OCI-LY7 (cell line): Measurements from ENCODE around the gene HDGFL2. TPM values are rescaled to one million over a fixed set of nuclear protein-coding genes. Genes with fewer than 3 reads are reported as not detected.

Experiments
- BruUV-seq: library from RNA; stranded (reverse); fragments of 400-500 nt; replicated peaks from 2 replicates; lab custom pipeline; 2021; lab: Mats Ljungman, UMichigan
- CTCF ChIA-PET: fragments of 300-600 bp; sonication (Branson Sonifier 250); formaldehyde crosslinking; loops from one replicate; lab custom pipeline; 2022; ENCODE audit warnings: antibody characterized with exemption; ENCODE audit not compliant: unreplicated experiment; lab: Charles Lee
- POLR2A ChIA-PET: fragments of 300-600 bp; sonication (Branson Sonifier 250); formaldehyde crosslinking; loops from one replicate; lab custom pipeline; 2022; ENCODE audit warnings: antibody characterized with exemption; lab: Charles Lee
- DNase-seq: peaks from one replicate; pipeline ENCODE4 v3.0.0-alpha.2; 2015; ENCODE audit warnings: low spot score
- H2AFZ ChIP-seq: fragments of 200-600 bp; sonication (generic), shearing (Covaris generic); 2 replicates; pipeline ENCODE4 v1.6.1; 2014; ENCODE audit warnings: mild to moderate bottlenecking, antibody characterized with exemption, low read length, moderate library complexity
- H3K27ac ChIP-seq: fragments of 200-600 bp; sonication (generic); 2 replicates; pipeline ENCODE4 v1.5.1; 2014; ENCODE audit warnings: mixed run types, low read depth, mild to moderate bottlenecking, moderate library complexity, low read length, inconsistent platforms; ENCODE audit not compliant: poor library complexity, severe bottlenecking
- H3K36me3 ChIP-seq: fragments of 200-600 bp; sonication (generic); 2 replicates; pipeline ENCODE4 v1.6.1; 2014; ENCODE audit warnings: mild to moderate bottlenecking, antibody characterized with exemption, low read length, moderate library complexity, mixed read lengths; ENCODE audit not compliant: insufficient read depth
- H3K4me1 ChIP-seq: fragments of 200-600 bp; sonication (generic); 2 replicates; pipeline ENCODE4 v1.5.1; 2014; ENCODE audit warnings: mild to moderate bottlenecking, low read length; ENCODE audit not compliant: insufficient read depth, poor library complexity, severe bottlenecking
- H3K4me2 ChIP-seq: fragments of 200-600 bp; sonication (generic); 2 replicates; pipeline ENCODE4 v1.6.1; 2014; ENCODE audit warnings: mild to moderate bottlenecking, low read length
- H3K4me3 ChIP-seq: fragments of 200-600 bp; sonication (generic); 2 replicates; pipeline ENCODE4 v1.5.1; 2014; ENCODE audit warnings: mild to moderate bottlenecking, low read depth, low read length; ENCODE audit not compliant: poor library complexity, severe bottlenecking
- H3K79me2 ChIP-seq: fragments of 200-600 bp; sonication (generic); 2 replicates; pipeline ENCODE4 v1.6.1; 2016; ENCODE audit warnings: low read depth, mild to moderate bottlenecking, low read length, moderate library complexity, mixed read lengths; ENCODE audit not compliant: insufficient read depth
- H3K9me2 ChIP-seq: fragments of 200-600 bp; sonication (generic); 2 replicates; pipeline ENCODE4 v1.6.1; 2016; ENCODE audit warnings: mild to moderate bottlenecking, low read length, mixed read lengths; ENCODE audit not compliant: insufficient read depth
- H3K9me3 ChIP-seq: fragments of 200-600 bp; sonication (generic); 2 replicates; pipeline ENCODE4 v1.6.1; 2014; ENCODE audit warnings: mild to moderate bottlenecking, mixed run types, low read length, mixed read lengths
- H4K20me1 ChIP-seq: fragments of 200-600 bp; sonication (generic); 2 replicates; pipeline ENCODE4 v1.6.1; 2014; ENCODE audit warnings: mild to moderate bottlenecking, antibody characterized with exemption, low read length, moderate library complexity, mixed read lengths; ENCODE audit not compliant: insufficient read depth
- EZH2phosphoT487 ChIP-seq: fragments of 200-600 bp; sonication (generic); IDR thresholded peaks from 2 replicates; pipeline ENCODE4 v1.6.1; 2018; ENCODE audit warnings: low read depth, borderline replicate concordance, mild to moderate bottlenecking, mixed run types, antibody characterized with exemption, low read length, moderate library complexity, mixed read lengths
- intact Hi-C: fragments of 100-400 bp; cut with micrococcal nuclease; formaldehyde crosslinking; loops from one replicate; pipeline ENCODE4 v1.10.0; 2022; ENCODE audit not compliant: unreplicated experiment
- total RNA-seq, 2 experiments: library from RNA; depleted of rRNA in 1 of 2; stranded (reverse); fragments of >200 nt in 1 of 2; shearing (Covaris generic) in 1 of 2; gene quantifications; 2 replicates each; pipeline ENCODE4 v1.2.3, GENCODE V29; 2014 to 2022
- TF ChIP-seq, protein P1 (sequence below): fragments of 200-600 bp; sonication (generic); conservative IDR thresholded peaks from 2 replicates; pipeline ENCODE4 v1.5.1; 2014; ENCODE audit warnings: mild to moderate bottlenecking, antibody characterized with exemption, low read length, moderate library complexity, mixed read lengths

The HDGFL2 gene
- total RNA-seq, 2 experiments from 2014 or later: 54.5 to 85.9 TPM

DNA sequence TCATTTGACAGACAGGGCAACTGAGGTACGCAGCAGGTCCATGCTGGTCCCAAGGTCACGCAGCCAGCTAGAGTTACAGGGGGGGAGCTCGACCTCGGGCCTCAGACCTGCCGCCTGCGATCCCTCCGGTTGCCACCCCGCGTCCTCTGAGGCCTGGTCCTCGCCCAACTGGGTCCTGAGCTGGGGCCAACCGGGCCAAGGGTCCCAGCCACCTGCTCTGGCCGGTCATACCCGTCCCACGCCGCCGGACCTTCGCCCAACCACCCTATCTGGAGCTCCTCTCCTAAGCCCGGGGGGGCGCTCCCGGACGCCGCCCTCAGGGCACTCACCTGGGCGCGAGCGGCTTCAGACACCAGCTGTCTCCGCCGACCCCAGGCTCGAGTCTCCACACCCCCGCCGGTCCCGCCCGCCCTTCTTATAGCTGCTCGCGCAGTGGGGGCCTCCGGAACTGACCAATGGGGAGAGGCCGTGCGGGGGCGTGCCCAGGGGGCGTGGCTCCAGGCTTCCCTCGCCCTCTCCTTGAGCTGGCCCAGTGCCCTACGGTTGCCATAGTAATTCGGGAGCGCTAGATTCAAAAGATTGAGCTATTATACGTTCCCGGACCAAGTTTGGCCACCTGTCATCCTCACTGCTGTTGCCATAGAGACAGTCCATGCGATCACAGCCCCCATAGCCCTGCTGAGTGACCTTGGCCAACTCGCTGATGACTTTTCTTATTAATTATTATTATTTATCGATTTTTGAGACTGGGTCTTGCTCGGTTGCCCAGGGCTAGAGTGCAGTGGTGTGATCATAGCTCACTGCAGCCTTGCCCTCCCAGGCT, 63.0 kb downstream of the HDGFL2 start, which contains the start of gene PLIN5:
TSS of gene PLIN5 (minus strand) at position 389 of the 823 bp plus-strand sequence. CDS start 1,150 bp downstream, outside the sequence.
- ChIA-PET CTCF (interaction anchor here (0.6 to 0.9 kb wide), 5 partner anchors 12 to 643 kb away, joined by 3 to 4 read pairs (median 3); no protein-coding TSS in a partner anchor), POLR2A (interaction anchor here (0.6 to 1.5 kb wide), 4 partner anchors 10 to 193 kb away, joined by 3 to 7 read pairs (median 3); no protein-coding TSS in a partner anchor)
- Histone ChIP-seq H4K20me1 (no peaks in the 10 kb centered on the region), H3K79me2 (no peaks in the 10 kb centered on the region), H2AFZ (peak within 1 kb of the TSS; percentile 40; the same call in 1 of the 2 replicates), H3K4me3 (peak within 1 kb of the TSS; percentile 28), H3K9me3 (no peaks in the 10 kb centered on the region), H3K36me3 (no peaks in the 10 kb centered on the region), H3K9me2 (no peaks in the 10 kb centered on the region), H3K4me2 (peak within 1 kb of the TSS; percentile 46), H3K27ac (no peak within 1 kb of the TSS), H3K4me1 (peaks cover 18% of the 10 kb centered on the region)
- intact Hi-C loops: no loop called here
- no TSS peak for BruUV-seq
- TF ChIP-seq, protein P1, sequence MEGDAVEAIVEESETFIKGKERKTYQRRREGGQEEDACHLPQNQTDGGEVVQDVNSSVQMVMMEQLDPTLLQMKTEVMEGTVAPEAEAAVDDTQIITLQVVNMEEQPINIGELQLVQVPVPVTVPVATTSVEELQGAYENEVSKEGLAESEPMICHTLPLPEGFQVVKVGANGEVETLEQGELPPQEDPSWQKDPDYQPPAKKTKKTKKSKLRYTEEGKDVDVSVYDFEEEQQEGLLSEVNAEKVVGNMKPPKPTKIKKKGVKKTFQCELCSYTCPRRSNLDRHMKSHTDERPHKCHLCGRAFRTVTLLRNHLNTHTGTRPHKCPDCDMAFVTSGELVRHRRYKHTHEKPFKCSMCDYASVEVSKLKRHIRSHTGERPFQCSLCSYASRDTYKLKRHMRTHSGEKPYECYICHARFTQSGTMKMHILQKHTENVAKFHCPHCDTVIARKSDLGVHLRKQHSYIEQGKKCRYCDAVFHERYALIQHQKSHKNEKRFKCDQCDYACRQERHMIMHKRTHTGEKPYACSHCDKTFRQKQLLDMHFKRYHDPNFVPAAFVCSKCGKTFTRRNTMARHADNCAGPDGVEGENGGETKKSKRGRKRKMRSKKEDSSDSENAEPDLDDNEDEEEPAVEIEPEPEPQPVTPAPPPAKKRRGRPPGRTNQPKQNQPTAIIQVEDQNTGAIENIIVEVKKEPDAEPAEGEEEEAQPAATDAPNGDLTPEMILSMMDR: peak; percentile 47
- TF ChIP-seq EZH2phosphoT487: no peak
- peak; percentile 69 for DNase-seq

DNA sequence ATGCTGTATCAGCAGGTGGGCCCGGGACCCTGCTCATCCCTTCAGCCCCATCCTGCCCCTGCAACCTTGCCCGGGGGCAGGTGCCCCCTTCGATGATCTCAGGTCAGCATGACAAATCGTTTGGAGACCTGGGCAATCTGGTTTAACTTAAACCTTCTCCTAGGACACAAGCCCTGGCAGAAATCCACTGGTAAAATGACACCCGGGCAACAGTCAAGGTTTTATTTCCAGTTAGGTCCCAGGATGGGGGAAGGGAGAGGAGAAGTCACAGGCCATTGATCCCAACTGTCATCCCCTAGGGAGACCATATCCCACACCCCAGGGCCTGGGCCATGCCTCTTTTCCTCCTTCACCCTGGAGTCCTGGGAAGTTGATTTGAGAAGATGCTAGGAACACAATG, 64.7 kb downstream of the HDGFL2 start:
- CTCF ChIA-PET: no interaction called here
- no peaks in the 10 kb centered on the region for H3K9me2 ChIP-seq
- intact Hi-C loops: no loop called here
- TF ChIP-seq EZH2phosphoT487: no peak
- TF ChIP-seq, protein P1: no peak
- H3K36me3 ChIP-seq: no peaks in the 10 kb centered on the region
- no TSS peak for BruUV-seq
- no peak for DNase-seq
- no peak overlapping the region for H3K4me2 ChIP-seq
- H3K9me3 ChIP-seq: peaks cover 4% of the 10 kb centered on the region; the same call in 1 of the 2 replicates
- no peak overlapping the region for H2AFZ ChIP-seq
- H3K4me3 ChIP-seq: no peak overlapping the region
- H3K79me2 ChIP-seq: no peaks in the 10 kb centered on the region
- H3K27ac ChIP-seq: no peak overlapping the region
- no peaks in the 10 kb centered on the region for H4K20me1 ChIP-seq
- POLR2A ChIA-PET: interaction anchor here (0.6 kb wide), 1 partner anchor 215 kb away, joined by 3 read pairs; no protein-coding TSS in a partner anchor
- peaks cover 23% of the 10 kb centered on the region for H3K4me1 ChIP-seq
